Smooth muscle cell (in vitro differentiated cells): ENCODE data around the gene ZSWIM9. TPM values are rescaled to one million over a fixed set of nuclear protein-coding genes. Genes with fewer than 3 reads are reported as not detected.

Source experiments
- DNase-seq: peaks from one replicate; lab custom pipeline; 2025; ENCODE audit not compliant: unreplicated experiment; lab: John Stamatoyannopoulos, UW
- H2AFZ ChIP-seq: fragments of 200-600 bp; sonication (generic); 2 replicates; pipeline ENCODE4 v1.6.0; 2016; ENCODE audit warnings: antibody characterized with exemption, low read depth, mild to moderate bottlenecking
- H3F3A ChIP-seq: fragments of 200-600 bp; sonication (generic); 2 replicates; pipeline ENCODE4 v1.6.0; 2017; ENCODE audit warnings: antibody characterized with exemption, low read depth
- H3K27ac ChIP-seq: fragments of 200-600 bp; sonication (generic); 2 replicates; pipeline ENCODE4 v1.5.1; 2016; ENCODE audit warnings: low read depth, mild to moderate bottlenecking
- H3K27me3 ChIP-seq: fragments of 200-600 bp; sonication (generic); 2 replicates; pipeline ENCODE4 v1.6.1; 2016; ENCODE audit warnings: low read depth, mild to moderate bottlenecking
- H3K36me3 ChIP-seq: fragments of 200-600 bp; sonication (generic); 2 replicates; pipeline ENCODE4 v1.5.1; 2016; ENCODE audit warnings: low read depth
- H3K4me1 ChIP-seq: fragments of 200-600 bp; sonication (generic); 2 replicates; pipeline ENCODE4 v1.5.1; 2016; ENCODE audit warnings: low read depth
- H3K4me2 ChIP-seq: fragments of 200-600 bp; sonication (generic); 2 replicates; pipeline ENCODE4 v1.6.0; 2016; ENCODE audit warnings: mild to moderate bottlenecking
- H3K4me3 ChIP-seq: fragments of 200-600 bp; sonication (generic); 2 replicates; pipeline ENCODE4 v1.5.1; 2016; ENCODE audit warnings: mild to moderate bottlenecking
- H3K79me2 ChIP-seq: fragments of 200-600 bp; sonication (generic); 2 replicates; pipeline ENCODE4 v1.6.0; 2016; ENCODE audit warnings: low read depth, mild to moderate bottlenecking
- H3K9ac ChIP-seq: fragments of 200-600 bp; sonication (generic); 2 replicates; pipeline ENCODE4 v1.6.0; 2016; ENCODE audit warnings: low read depth
- H3K9me3 ChIP-seq: fragments of 200-600 bp; sonication (generic); replicated peaks from 2 replicates; pipeline ENCODE4 v1.5.1; 2016; ENCODE audit warnings: low read depth
- H4K20me1 ChIP-seq: fragments of 200-600 bp; sonication (generic); 2 replicates; pipeline ENCODE4 v1.6.0; 2016; ENCODE audit warnings: low read depth
- WGBS: methylation state at CpG from one replicate; pipeline ENCODE4 v1.1.7; 2016; ENCODE audit warnings: low lambda C conversion rate; 5-methylcytosine and 5-hydroxymethylcytosine counted together
- polyA plus RNA-seq: library from polyadenylated mRNA; unstranded; fragments of >200 nt; fragmentation: Nextera tagmentation; extraction: Ambion mirVana; gene quantifications from 2 replicates; pipeline ENCODE4 v1.2.1, GENCODE V29; 2016
- total RNA-seq: library from RNA; depleted of rRNA; stranded (reverse); fragments of >200 nt; gene quantifications from 2 replicates; pipeline ENCODE4 v1.2.3, GENCODE V29; 2014
- TF ChIP-seq, protein P1 (sequence below): fragments of 200-600 bp; sonication (generic); IDR thresholded peaks from 2 replicates; pipeline ENCODE4 v1.5.1; 2017; ENCODE audit warnings: borderline replicate concordance, mild to moderate bottlenecking, antibody characterized with exemption; ENCODE audit not compliant: insufficient read depth, poor library complexity, severe bottlenecking

Gene ZSWIM9
- total and polyA plus RNA-seq, 2 experiments from 2014 or later: 1.3 to 1.6 TPM

DNA sequence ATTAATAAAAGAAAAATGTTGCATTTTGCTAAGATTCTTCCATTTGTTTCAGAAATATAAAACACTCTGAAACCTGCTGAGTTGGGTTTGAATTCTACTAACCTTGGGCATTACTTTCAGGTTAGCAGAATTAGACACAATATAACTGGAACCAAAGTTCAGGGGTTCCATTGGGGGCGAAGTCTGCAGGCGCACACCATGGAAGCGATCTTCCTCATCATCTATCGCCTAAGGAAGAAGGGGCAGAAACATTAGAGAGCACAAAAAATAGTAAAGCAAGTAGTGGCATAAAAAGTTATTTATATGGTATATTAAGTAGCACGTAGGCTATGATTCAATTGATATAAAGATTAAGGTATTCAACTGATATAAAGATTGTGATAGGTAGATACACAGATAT lies 51.1 kb downstream of the ZSWIM9 start:
- no peak for DNase-seq
- H3K4me1 ChIP-seq: no peaks in the 10 kb centered on the region
- H3K4me2 ChIP-seq: no peak overlapping the region
- WGBS: 97% methylated on average over 5 of the region's 5 CpGs
- no peaks in the 10 kb centered on the region for H3K36me3 ChIP-seq
- H3K9ac ChIP-seq: no peak overlapping the region
- H3K4me3 ChIP-seq: no peak overlapping the region
- H3K27ac ChIP-seq: no peak overlapping the region
- H3K9me3 ChIP-seq: no peaks in the 10 kb centered on the region
- no peaks in the 10 kb centered on the region for H3K79me2 ChIP-seq
- H4K20me1 ChIP-seq: no peaks in the 10 kb centered on the region
- no peaks in the 10 kb centered on the region for H3F3A ChIP-seq
- TF ChIP-seq, protein P1, sequence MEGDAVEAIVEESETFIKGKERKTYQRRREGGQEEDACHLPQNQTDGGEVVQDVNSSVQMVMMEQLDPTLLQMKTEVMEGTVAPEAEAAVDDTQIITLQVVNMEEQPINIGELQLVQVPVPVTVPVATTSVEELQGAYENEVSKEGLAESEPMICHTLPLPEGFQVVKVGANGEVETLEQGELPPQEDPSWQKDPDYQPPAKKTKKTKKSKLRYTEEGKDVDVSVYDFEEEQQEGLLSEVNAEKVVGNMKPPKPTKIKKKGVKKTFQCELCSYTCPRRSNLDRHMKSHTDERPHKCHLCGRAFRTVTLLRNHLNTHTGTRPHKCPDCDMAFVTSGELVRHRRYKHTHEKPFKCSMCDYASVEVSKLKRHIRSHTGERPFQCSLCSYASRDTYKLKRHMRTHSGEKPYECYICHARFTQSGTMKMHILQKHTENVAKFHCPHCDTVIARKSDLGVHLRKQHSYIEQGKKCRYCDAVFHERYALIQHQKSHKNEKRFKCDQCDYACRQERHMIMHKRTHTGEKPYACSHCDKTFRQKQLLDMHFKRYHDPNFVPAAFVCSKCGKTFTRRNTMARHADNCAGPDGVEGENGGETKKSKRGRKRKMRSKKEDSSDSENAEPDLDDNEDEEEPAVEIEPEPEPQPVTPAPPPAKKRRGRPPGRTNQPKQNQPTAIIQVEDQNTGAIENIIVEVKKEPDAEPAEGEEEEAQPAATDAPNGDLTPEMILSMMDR: no peak
- no peaks in the 10 kb centered on the region for H3K27me3 ChIP-seq
- no peak overlapping the region for H2AFZ ChIP-seq

DNA sequence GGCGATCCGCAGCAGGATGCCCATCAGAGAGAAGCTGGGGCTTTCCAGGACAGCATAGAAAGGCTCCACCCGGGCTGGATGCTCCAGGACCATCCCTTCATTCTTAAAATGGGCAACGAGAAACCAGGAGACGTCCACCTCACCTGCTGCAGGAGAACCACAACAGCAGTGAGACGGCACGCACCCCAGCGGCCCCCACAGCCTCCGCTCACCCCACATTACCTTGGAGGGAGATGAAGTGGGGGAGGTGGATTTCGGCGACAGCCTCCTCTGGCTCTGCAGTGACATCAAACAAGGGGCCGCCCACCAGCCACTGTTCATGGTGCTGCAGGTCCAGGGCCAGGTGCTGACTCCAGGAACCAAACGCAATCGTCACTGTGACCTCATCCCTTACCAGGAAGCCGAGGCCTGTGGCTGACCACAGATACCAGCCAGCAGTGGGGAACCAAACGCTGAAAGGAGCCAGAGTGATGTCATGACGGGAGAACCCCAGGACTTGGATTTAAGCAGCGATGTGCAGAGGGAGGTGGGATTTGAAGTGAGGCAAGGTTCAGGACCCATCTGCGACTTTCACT lies 60.2 kb downstream of the ZSWIM9 start:
- H3K27ac ChIP-seq: no peak overlapping the region
- no peaks in the 10 kb centered on the region for H4K20me1 ChIP-seq
- no peaks in the 10 kb centered on the region for H3F3A ChIP-seq
- H3K36me3 ChIP-seq: no peaks in the 10 kb centered on the region
- no peaks in the 10 kb centered on the region for H3K79me2 ChIP-seq
- H3K9me3 ChIP-seq: no peaks in the 10 kb centered on the region
- H2AFZ ChIP-seq: no peak overlapping the region
- no peak overlapping the region for H3K4me3 ChIP-seq
- no peak overlapping the region for H3K9ac ChIP-seq
- 96% methylated on average over 19 of the region's 19 CpGs for WGBS
- H3K4me1 ChIP-seq: no peaks in the 10 kb centered on the region
- H3K27me3 ChIP-seq: no peaks in the 10 kb centered on the region
- no peak for DNase-seq
- TF ChIP-seq, protein P1: no peak
- H3K4me2 ChIP-seq: no peak overlapping the region

GRCh38 chr19:48237057-48237456 lies 66.6 kb downstream of the ZSWIM9 start:
- TF ChIP-seq, protein P1: no peak
- H3K9me3 ChIP-seq: no peaks in the 10 kb centered on the region
- no peak overlapping the region for H3K27ac ChIP-seq
- H3K9ac ChIP-seq: no peak overlapping the region
- 55% methylated on average over 3 of the region's 3 CpGs for WGBS
- H3K4me2 ChIP-seq: no peak overlapping the region
- H3F3A ChIP-seq: no peaks in the 10 kb centered on the region
- H3K4me1 ChIP-seq: no peaks in the 10 kb centered on the region
- H3K36me3 ChIP-seq: no peaks in the 10 kb centered on the region
- no peaks in the 10 kb centered on the region for H4K20me1 ChIP-seq
- no peak overlapping the region for H3K4me3 ChIP-seq
- no peaks in the 10 kb centered on the region for H3K27me3 ChIP-seq
- H2AFZ ChIP-seq: no peak overlapping the region
- DNase-seq: no peak
- no peaks in the 10 kb centered on the region for H3K79me2 ChIP-seq

DNA sequence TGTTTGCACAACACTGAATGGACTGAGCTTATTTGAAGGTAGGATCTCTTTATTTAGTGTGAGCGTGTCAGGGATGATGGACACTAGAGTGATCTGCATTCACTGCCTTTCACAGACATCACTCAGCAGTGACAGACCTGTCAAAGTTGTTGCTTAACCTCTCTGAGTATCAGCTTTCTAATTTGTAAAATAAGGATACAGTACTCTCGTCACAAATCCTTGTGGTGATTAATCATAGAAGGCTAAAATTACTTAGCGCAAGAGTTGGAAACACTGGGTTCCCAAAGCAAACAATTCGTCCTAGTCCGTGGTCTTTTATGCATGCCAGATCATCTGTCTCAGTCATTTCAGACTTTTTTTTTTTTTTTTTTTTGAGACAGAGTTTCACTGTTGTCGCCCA lies 68.6 kb downstream of the ZSWIM9 start:
- H3K79me2 ChIP-seq: no peaks in the 10 kb centered on the region
- DNase-seq: no peak
- no peak overlapping the region for H3K4me2 ChIP-seq
- H3K9ac ChIP-seq: no peak overlapping the region
- H3K27me3 ChIP-seq: no peaks in the 10 kb centered on the region
- H3F3A ChIP-seq: no peaks in the 10 kb centered on the region
- no peaks in the 10 kb centered on the region for H3K4me1 ChIP-seq
- no peaks in the 10 kb centered on the region for H3K36me3 ChIP-seq
- no peak overlapping the region for H3K27ac ChIP-seq
- H3K9me3 ChIP-seq: no peaks in the 10 kb centered on the region
- H4K20me1 ChIP-seq: no peaks in the 10 kb centered on the region
- TF ChIP-seq, protein P1: no peak
- H2AFZ ChIP-seq: no peak overlapping the region
- no peak overlapping the region for H3K4me3 ChIP-seq
- WGBS: 98% methylated on average over 6 of the region's 6 CpGs
